ENCODE results near the gene FILIP1L. TPM values are rescaled to one million over a fixed set of nuclear protein-coding genes. Genes with fewer than 3 reads are reported as not detected.

Gene FILIP1L
- total RNA-seq, 1 experiment from 2014 or later: 0.17 TPM

GRCh38 chr3:100088735-100089368 is 25.4 kb downstream of the FILIP1L start:
- Histone ChIP-seq H3K4me1 (ENCODE audit: control insufficient read depth in 1 of 2, insufficient read depth in 2 of 2, low read length in 2 of 2) (no peaks in the 10 kb centered on the region), H3K27ac (ENCODE audit: low read depth, low read length) (no peak overlapping the region), H3K9me3 (ENCODE audit: control insufficient read depth in 1 of 2, insufficient read depth in 1 of 2, low read depth in 1 of 2, low read length in 2 of 2) (no peaks in the 10 kb centered on the region), H4K20me1 (ENCODE audit: insufficient read depth) (no peaks in the 10 kb centered on the region), H3K9ac (ENCODE audit: low read length) (no peak overlapping the region), H3K4me2 (ENCODE audit: low read length) (no peak overlapping the region), H3K27me3 (ENCODE audit: insufficient read depth, low read length) (no peaks in the 10 kb centered on the region), H3K9me2 (ENCODE audit: insufficient read depth) (no peaks in the 10 kb centered on the region), H3K79me2 (ENCODE audit: insufficient read depth, low read length) (no peaks in the 10 kb centered on the region), H3K4me3 (replicated peaks in 1 of 2; ENCODE audit: low read depth in 1 of 2, low read length in 2 of 2) (no peak overlapping the region), H3K36me3 (ENCODE audit: control insufficient read depth in 1 of 2, insufficient read depth in 2 of 2, low read length in 2 of 2) (no peaks in the 10 kb centered on the region), H2AFZ (ENCODE audit: low read depth, low read length, poor library complexity, severe bottlenecking) (no peak overlapping the region)
- TF ChIP-seq YY1 (IDR thresholded peaks at IDR 0.05; ENCODE audit: extremely low read depth, insufficient replicate concordance, low read depth, low read length) (no peak), FOSL1 (IDR thresholded peaks at IDR 0.05; ENCODE audit: low read depth) (no peak), POLR2AphosphoS5 (IDR thresholded peaks at IDR 0.05; ENCODE audit: low read depth, low read length) (no peak), ZFX (IDR thresholded peaks at IDR 0.05) (no peak)
- ChIA-PET RAD21 (ENCODE audit: low non-redundant PET in 1 of 2, low total read pairs in 2 of 2, uncharacterized antibody in 2 of 2, unreplicated experiment in 2 of 2) (no interaction called here), POLR2A (no interaction called here), CTCF (interaction anchor here (2.3 to 2.8 kb wide), 2 partner anchors 20 to 165 kb away, joined by 8 to 11 read pairs; no protein-coding TSS in a partner anchor)
- intact Hi-C loops (cut with micrococcal nuclease): no loop called here
- ATAC-seq (no peak), DNase-seq (ENCODE audit: low read depth, low spot score) (no peak)
- no TSS peak for BruUV-seq (replicated peaks)

DNA sequence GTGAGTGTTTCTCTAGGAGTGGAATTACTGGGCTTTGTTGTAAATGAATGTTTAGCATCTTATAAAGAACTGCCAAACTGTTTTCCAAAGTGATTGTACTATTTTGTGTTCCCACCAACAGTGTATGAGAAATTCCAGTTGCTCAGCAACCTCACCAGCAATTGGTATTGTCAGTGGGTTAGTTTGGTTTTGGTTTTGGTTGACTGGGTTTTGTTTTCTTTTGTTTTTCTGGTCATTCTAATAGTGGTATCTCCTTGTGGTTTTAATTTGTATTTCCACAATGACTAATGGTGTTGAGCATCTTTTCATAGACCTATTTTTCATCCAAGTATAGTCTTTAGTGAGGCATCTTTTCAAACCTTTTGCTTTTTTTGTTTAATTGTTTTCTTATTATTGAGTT is 27.1 kb downstream of the FILIP1L start:
- ChIA-PET RAD21 (ENCODE audit: low non-redundant PET in 1 of 2, low total read pairs in 2 of 2, uncharacterized antibody in 2 of 2, unreplicated experiment in 2 of 2) (no interaction called here), CTCF (no interaction called here), POLR2A (interaction anchor here (1.7 kb wide), 1 partner anchor 13 kb away, joined by 3 read pairs; no protein-coding TSS in a partner anchor)
- ATAC-seq (no peak), DNase-seq (ENCODE audit: low read depth, low spot score) (no peak)
- Histone ChIP-seq H3K9me3 (ENCODE audit: control insufficient read depth in 1 of 2, insufficient read depth in 1 of 2, low read depth in 1 of 2, low read length in 2 of 2) (no peaks in the 10 kb centered on the region), H3K27me3 (ENCODE audit: insufficient read depth, low read length) (no peaks in the 10 kb centered on the region), H3K79me2 (ENCODE audit: insufficient read depth, low read length) (no peaks in the 10 kb centered on the region), H2AFZ (ENCODE audit: low read depth, low read length, poor library complexity, severe bottlenecking) (no peak overlapping the region), H3K4me3 (replicated peaks in 1 of 2; ENCODE audit: low read depth in 1 of 2, low read length in 2 of 2) (no peak overlapping the region), H3K9me2 (ENCODE audit: insufficient read depth) (no peaks in the 10 kb centered on the region), H3K4me2 (ENCODE audit: low read length) (no peak overlapping the region), H4K20me1 (ENCODE audit: insufficient read depth) (no peaks in the 10 kb centered on the region), H3K9ac (ENCODE audit: low read length) (no peak overlapping the region), H3K4me1 (ENCODE audit: control insufficient read depth in 1 of 2, insufficient read depth in 2 of 2, low read length in 2 of 2) (no peaks in the 10 kb centered on the region), H3K36me3 (ENCODE audit: control insufficient read depth in 1 of 2, insufficient read depth in 2 of 2, low read length in 2 of 2) (no peaks in the 10 kb centered on the region), H3K27ac (ENCODE audit: low read depth, low read length) (no peak overlapping the region)
- BruUV-seq (replicated peaks): no TSS peak
- intact Hi-C loops (cut with micrococcal nuclease): no loop called here
- TF ChIP-seq JUND (IDR thresholded peaks at IDR 0.05): no peak
- no peak for TF ChIP-seq ATF3 (IDR thresholded peaks at IDR 0.05)
- TF ChIP-seq EGR1 (IDR thresholded peaks at IDR 0.05; ENCODE audit: low read depth): no peak
- TF ChIP-seq, protein P1, sequence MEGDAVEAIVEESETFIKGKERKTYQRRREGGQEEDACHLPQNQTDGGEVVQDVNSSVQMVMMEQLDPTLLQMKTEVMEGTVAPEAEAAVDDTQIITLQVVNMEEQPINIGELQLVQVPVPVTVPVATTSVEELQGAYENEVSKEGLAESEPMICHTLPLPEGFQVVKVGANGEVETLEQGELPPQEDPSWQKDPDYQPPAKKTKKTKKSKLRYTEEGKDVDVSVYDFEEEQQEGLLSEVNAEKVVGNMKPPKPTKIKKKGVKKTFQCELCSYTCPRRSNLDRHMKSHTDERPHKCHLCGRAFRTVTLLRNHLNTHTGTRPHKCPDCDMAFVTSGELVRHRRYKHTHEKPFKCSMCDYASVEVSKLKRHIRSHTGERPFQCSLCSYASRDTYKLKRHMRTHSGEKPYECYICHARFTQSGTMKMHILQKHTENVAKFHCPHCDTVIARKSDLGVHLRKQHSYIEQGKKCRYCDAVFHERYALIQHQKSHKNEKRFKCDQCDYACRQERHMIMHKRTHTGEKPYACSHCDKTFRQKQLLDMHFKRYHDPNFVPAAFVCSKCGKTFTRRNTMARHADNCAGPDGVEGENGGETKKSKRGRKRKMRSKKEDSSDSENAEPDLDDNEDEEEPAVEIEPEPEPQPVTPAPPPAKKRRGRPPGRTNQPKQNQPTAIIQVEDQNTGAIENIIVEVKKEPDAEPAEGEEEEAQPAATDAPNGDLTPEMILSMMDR (IDR thresholded peaks at IDR 0.05 in 2 of 3, conservative IDR thresholded peaks at IDR 0.05 in 1 of 3; ENCODE audit: borderline replicate concordance in 1 of 3, insufficient read depth in 1 of 3, low read depth in 2 of 3, low read length in 2 of 3): no peak
- TF ChIP-seq CEBPB (IDR thresholded peaks at IDR 0.05; ENCODE audit: low read depth): no peak
- no peak for TF ChIP-seq REST (IDR thresholded peaks at IDR 0.05; ENCODE audit: low read depth)
- no peak for TF ChIP-seq CBX3 (IDR thresholded peaks at IDR 0.05; ENCODE audit: low read depth)
- no peak for TF ChIP-seq ELF1 (IDR thresholded peaks at IDR 0.05; ENCODE audit: borderline replicate concordance, low read depth)
- TF ChIP-seq SP1 (IDR thresholded peaks at IDR 0.05; ENCODE audit: low read depth): no peak
- TF ChIP-seq, protein P2, sequence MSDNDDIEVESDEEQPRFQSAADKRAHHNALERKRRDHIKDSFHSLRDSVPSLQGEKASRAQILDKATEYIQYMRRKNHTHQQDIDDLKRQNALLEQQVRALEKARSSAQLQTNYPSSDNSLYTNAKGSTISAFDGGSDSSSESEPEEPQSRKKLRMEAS (IDR thresholded peaks at IDR 0.05): no peak
- no peak for TF ChIP-seq ZNF274 (IDR thresholded peaks at IDR 0.05; ENCODE audit: low read depth, low read length)
- TF ChIP-seq POLR2AphosphoS5 (IDR thresholded peaks at IDR 0.05; ENCODE audit: low read depth, low read length): no peak
- no peak for TF ChIP-seq SIN3A (IDR thresholded peaks at IDR 0.05; ENCODE audit: low read depth)

Data from HCT116 (cell line).